IMR-90 (cell line): ENCODE measurements around the gene TRIM62. TPM values are rescaled to one million over a fixed set of nuclear protein-coding genes. Genes with fewer than 3 reads are reported as not detected.

Experiments used
- ATAC-seq: fragments of 200-7000 bp; cut with Tn5 transposase; 2 replicates; pipeline ENCODE4 v1.9.1; 2020; ENCODE audit warnings: low read depth, mild to moderate bottlenecking, moderate library complexity
- BruUV-seq: library from RNA; stranded (reverse); fragments of 400-500 nt; replicated peaks from 2 replicates; lab custom pipeline; 2021; lab: Mats Ljungman, UMichigan
- CTCF ChIA-PET: fragments of 300-600 bp; formaldehyde crosslinking; extraction: SDS; loops from one replicate; lab custom pipeline; 2021; ENCODE audit warnings: antibody characterized with exemption; lab: Yijun Ruan, JAX
- POLR2A ChIA-PET: fragments of 300-600 bp; sonication (Branson Sonifier 250); formaldehyde crosslinking; loops from one replicate; lab custom pipeline; 2022; ENCODE audit warnings: antibody characterized with exemption; ENCODE audit not compliant: unreplicated experiment; lab: Charles Lee
- DNase-seq: peaks from one replicate; pipeline ENCODE4 v3.0.0; 2013
- H2AFZ ChIP-seq: replicated peaks from 2 replicates; pipeline ENCODE3; 2013; ENCODE audit warnings: low read length, mild to moderate bottlenecking; ENCODE audit not compliant: poor library complexity
- H2AK5ac ChIP-seq: 2 replicates; pipeline ENCODE4 v1.6.1; 2013; ENCODE audit warnings: low read depth, low read length, inconsistent platforms
- H2AK9ac ChIP-seq: replicated peaks from 2 replicates; pipeline ENCODE3; 2013; ENCODE audit warnings: mild to moderate bottlenecking, low read depth, low read length, moderate library complexity; ENCODE audit not compliant: poor library complexity
- H2BK120ac ChIP-seq: 2 replicates; pipeline ENCODE4 v1.6.1; 2013; ENCODE audit warnings: low read depth, low read length, inconsistent platforms
- H2BK15ac ChIP-seq: 3 replicates; pipeline ENCODE4 v1.6.1; 2013; ENCODE audit warnings: low read depth, low read length, inconsistent platforms
- H2BK20ac ChIP-seq: 2 replicates; pipeline ENCODE4 v1.6.1; 2013; ENCODE audit warnings: low read depth, mild to moderate bottlenecking, inconsistent platforms, low read length, moderate library complexity
- H2BK5ac ChIP-seq: 2 replicates; pipeline ENCODE4 v1.6.1; 2013; ENCODE audit warnings: mild to moderate bottlenecking, low read depth, low read length, inconsistent platforms; ENCODE audit not compliant: poor library complexity, severe bottlenecking
- H3K14ac ChIP-seq: replicated peaks from 2 replicates; pipeline ENCODE4 v1.6.1; 2013; ENCODE audit warnings: low read depth, low read length, inconsistent platforms
- H3K18ac ChIP-seq: 2 replicates; pipeline ENCODE4 v1.6.1; 2013; ENCODE audit warnings: low read depth, low read length, control low read depth
- H3K23ac ChIP-seq: 2 replicates; pipeline ENCODE4 v1.6.1; 2013; ENCODE audit warnings: low read depth, low read length, inconsistent platforms
- H3K27ac ChIP-seq: 2 replicates; pipeline ENCODE4 v1.5.1; 2013; ENCODE audit warnings: mild to moderate bottlenecking, control low read depth, low read length; ENCODE audit not compliant: insufficient read depth
- H3K27me3 ChIP-seq: 2 replicates; pipeline ENCODE4 v1.6.1; 2013; ENCODE audit warnings: low read length; ENCODE audit not compliant: control insufficient read depth, insufficient read depth
- H3K36me3 ChIP-seq: 2 replicates; pipeline ENCODE4 v1.6.1; 2013; ENCODE audit warnings: low read length, mixed read lengths; ENCODE audit not compliant: control insufficient read depth, insufficient read depth
- H3K4ac ChIP-seq: 2 replicates; pipeline ENCODE4 v1.6.1; 2013; ENCODE audit warnings: low read depth, low read length, inconsistent platforms
- H3K4me1 ChIP-seq: 2 replicates; pipeline ENCODE4 v1.6.1; 2013; ENCODE audit warnings: low read length, mixed read lengths; ENCODE audit not compliant: control insufficient read depth, insufficient read depth
- H3K4me2 ChIP-seq: 2 replicates; pipeline ENCODE4 v1.6.1; 2013; ENCODE audit warnings: low read depth, mild to moderate bottlenecking, control low read depth, low read length, moderate library complexity
- H3K4me3 ChIP-seq: 2 replicates; pipeline ENCODE4 v1.5.1; 2013; ENCODE audit warnings: low read depth, mild to moderate bottlenecking, control low read depth, low read length, moderate library complexity; ENCODE audit not compliant: insufficient read depth
- H3K56ac ChIP-seq: 2 replicates; pipeline ENCODE4 v1.6.1; 2013; ENCODE audit warnings: low read length, inconsistent platforms; ENCODE audit not compliant: insufficient read depth; ENCODE audit errors: extremely low read depth
- H3K79me1 ChIP-seq, 2 experiments: 2 replicates each; pipeline ENCODE4 v1.6.1; 2013; ENCODE audit warnings: low read length in 2 of 2, inconsistent platforms in 1 of 2, low read depth in 1 of 2
- H3K9ac ChIP-seq: 2 replicates; pipeline ENCODE4 v1.6.1; 2013; ENCODE audit warnings: low read depth, low read length, control low read depth
- H3K9me1 ChIP-seq: 2 replicates; pipeline ENCODE4 v1.6.1; 2013; ENCODE audit warnings: low read length, inconsistent platforms; ENCODE audit not compliant: insufficient read depth
- H3K9me3 ChIP-seq: 2 replicates; pipeline ENCODE4 v1.6.1; 2013; ENCODE audit warnings: low read length; ENCODE audit not compliant: control insufficient read depth, insufficient read depth
- H4K20me1 ChIP-seq: 2 replicates; pipeline ENCODE4 v1.6.1; 2013; ENCODE audit warnings: low read length, inconsistent platforms; ENCODE audit not compliant: insufficient read depth
- H4K5ac ChIP-seq: 2 replicates; pipeline ENCODE4 v1.6.1; 2013; ENCODE audit warnings: mild to moderate bottlenecking, low read depth, low read length, control low read depth
- H4K8ac ChIP-seq, 2 experiments: 2 replicates each; pipeline ENCODE4 v1.6.1; 2013; ENCODE audit warnings: low read depth in 2 of 2, low read length in 2 of 2, control low read depth in 1 of 2, inconsistent platforms in 1 of 2
- H4K91ac ChIP-seq: 2 replicates; pipeline ENCODE4 v1.6.1; 2013; ENCODE audit warnings: low read depth, low read length, inconsistent platforms; ENCODE audit not compliant: insufficient read depth
- BHLHE40 ChIP-seq: fragments of 150-350 bp; IDR thresholded peaks from 2 replicates; pipeline ENCODE4 v1.6.1; 2016; ENCODE audit warnings: mild to moderate bottlenecking, low read depth, low read length
- CEBPB ChIP-seq: IDR thresholded peaks from 2 replicates; pipeline ENCODE4 v1.6.1; 2012; ENCODE audit warnings: low read depth, low read length, improper control_type of control experiment
- CHD1 ChIP-seq: IDR thresholded peaks from 2 replicates; pipeline ENCODE4 v1.6.1; 2012; ENCODE audit warnings: low read depth, low read length, improper control_type of control experiment
- FOS ChIP-seq: fragments of 150-350 bp; IDR thresholded peaks from 2 replicates; pipeline ENCODE4 v1.6.1; 2016; ENCODE audit warnings: low read depth, low read length
- MAFK ChIP-seq: IDR thresholded peaks from 2 replicates; pipeline ENCODE4 v1.6.1; 2012; ENCODE audit warnings: low read depth, low read length, improper control_type of control experiment
- MAZ ChIP-seq: IDR thresholded peaks from 2 replicates; pipeline ENCODE4 v1.6.1; 2012; ENCODE audit warnings: low read depth, mild to moderate bottlenecking, low read length, improper control_type of control experiment, moderate library complexity, borderline replicate concordance
- NFE2L2 ChIP-seq: fragments of 150-350 bp; IDR thresholded peaks from 2 replicates; pipeline ENCODE4 v1.6.1; 2016; ENCODE audit warnings: low read depth, mild to moderate bottlenecking, low read length
- POLR2A ChIP-seq: IDR thresholded peaks from 2 replicates; pipeline ENCODE4 v1.6.1; 2012; ENCODE audit warnings: mild to moderate bottlenecking, low read depth, low read length
- RAD21 ChIP-seq: IDR thresholded peaks from 2 replicates; pipeline ENCODE4 v1.6.1; 2012; ENCODE audit warnings: low read length, improper control_type of control experiment
- RCOR1 ChIP-seq: IDR thresholded peaks from 2 replicates; pipeline ENCODE4 v1.6.1; 2012; ENCODE audit warnings: mild to moderate bottlenecking, low read length, improper control_type of control experiment; ENCODE audit not compliant: insufficient replicate concordance
- RFX5 ChIP-seq: IDR thresholded peaks from 2 replicates; pipeline ENCODE4 v1.8.0; 2012; ENCODE audit warnings: low read depth, mild to moderate bottlenecking, low read length, moderate library complexity
- SMC3 ChIP-seq: fragments of 150-350 bp; IDR thresholded peaks from 2 replicates; pipeline ENCODE4 v1.6.1; 2016; ENCODE audit warnings: low read depth, mild to moderate bottlenecking, antibody characterized with exemption, low read length, moderate library complexity
- whole genome bisulfite sequencing, 2 experiments: methylation state at CpG; one replicate each; pipeline versions ENCODE4 v1.1.5 to v1.1.7; 2013; ENCODE audit warnings: missing lambda C conversion rate in 2 of 2; ENCODE audit not compliant: insufficient read length in 1 of 2; ENCODE audit errors: extremely low coverage in 2 of 2; 5-methylcytosine and 5-hydroxymethylcytosine counted together
- dilution Hi-C: fragments of 300-500 bp; cut with HindIII; formaldehyde crosslinking; loops from one replicate; pipeline ENCODE4 v1.14.3; 2018; ENCODE audit warnings: low sequenced_read_pairs; ENCODE audit not compliant: unreplicated experiment
- in situ Hi-C: fragments of 300-500 bp; cut with MboI; formaldehyde crosslinking; loops from 3 replicates; pipeline ENCODE4 v1.14.3; 2019; ENCODE audit warnings: low sequenced_read_pairs, inconsistent platforms, mixed read lengths
- intact Hi-C: fragments of 100-400 bp; cut with micrococcal nuclease; formaldehyde crosslinking; loops from 2 replicates; pipeline ENCODE4 v1.10.0; 2022
- polyA plus RNA-seq, 3 experiments: library from polyadenylated mRNA; depleted of rRNA; stranded (reverse); fragments of >200 nt; gene quantifications; 2 replicates each; pipeline ENCODE4 v1.2.3, GENCODE V29; 2012; ENCODE audit warnings: low replicate concordance in 1 of 3
- total RNA-seq: library from RNA; depleted of rRNA; stranded (reverse); fragments of >200 nt; gene quantifications from 2 replicates; pipeline ENCODE4 v1.2.3, GENCODE V29; 2012
- TF ChIP-seq, protein P1 (sequence below): fragments of 150-350 bp; IDR thresholded peaks from 2 replicates; pipeline ENCODE4 v1.6.1; 2017; ENCODE audit warnings: mild to moderate bottlenecking, antibody characterized with exemption, low read length, low read depth
- TF ChIP-seq, protein P2 (sequence below): conservative IDR thresholded peaks from 2 replicates; pipeline ENCODE4 v1.5.1; 2012; ENCODE audit warnings: mild to moderate bottlenecking, low read depth, low read length, improper control_type of control experiment
- TF ChIP-seq, protein P3 (sequence below): fragments of 150-350 bp; IDR thresholded peaks from 2 replicates; pipeline ENCODE4 v1.6.1; 2016; ENCODE audit warnings: low read depth, mild to moderate bottlenecking, low read length, moderate library complexity, borderline replicate concordance

Gene TRIM62
- total and polyA plus RNA-seq, 2 of the 4 experiments (the other 2 are of a cell fraction), result 3.0 to 11.1 TPM

DNA sequence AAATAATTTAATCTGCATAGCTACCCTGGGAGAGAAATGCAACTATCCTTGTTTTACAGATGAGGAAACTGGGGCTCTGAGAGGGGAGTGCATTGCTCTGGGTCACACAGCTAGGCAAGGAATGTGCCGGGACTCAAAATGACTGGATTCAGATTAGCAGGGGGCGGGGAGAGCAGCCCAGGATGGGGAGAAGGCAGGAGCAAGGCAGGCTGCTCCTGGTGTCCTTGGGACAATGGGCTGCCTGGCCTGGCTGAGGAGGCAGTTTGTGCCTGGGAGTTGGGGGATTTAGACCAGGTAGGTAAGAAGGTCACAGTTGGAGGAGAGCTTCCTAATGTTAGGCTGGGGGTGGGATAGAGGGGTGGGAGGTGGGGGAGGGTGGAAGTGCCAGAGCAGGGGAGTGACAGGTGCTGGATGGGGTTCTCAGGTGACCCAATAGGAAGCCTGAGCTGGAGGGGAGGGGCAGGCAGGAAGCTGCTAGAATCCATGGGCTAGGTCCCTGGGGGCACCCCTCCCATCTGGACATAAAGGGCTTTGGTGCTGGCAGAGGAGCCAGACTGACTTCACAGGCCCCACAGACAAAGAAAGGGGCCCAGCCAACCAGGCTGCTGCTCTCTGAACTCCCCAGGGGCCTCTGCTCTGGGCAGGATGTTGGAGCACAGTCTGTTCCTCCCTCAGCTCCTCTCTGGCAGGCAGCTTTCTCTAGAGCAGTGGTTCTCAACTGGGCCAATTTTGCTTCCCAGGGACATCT is 29.0 kb downstream of the TRIM62 start:
- Histone ChIP-seq H4K91ac (no peak overlapping the region), H4K8ac (no peak overlapping the region), H3K4ac (no peak overlapping the region; the same call in 1 of the 2 replicates), H2BK120ac (no peak overlapping the region), H2BK15ac (no peak overlapping the region), H2BK5ac (no peak overlapping the region), H3K27ac (no peak overlapping the region), H2BK20ac (no peak overlapping the region), H3K14ac (no peak overlapping the region), H2AFZ (no peak overlapping the region), H3K9ac (no peak overlapping the region), H4K5ac (no peak overlapping the region), H2AK5ac (no peak overlapping the region; the same call in 1 of the 2 replicates), H3K9me1 (0 out of 2 replicates have a peak, but pooled peaks cover 12% of the 10 kb centered on the region), H3K27me3 (no peaks in the 10 kb centered on the region), H3K4me2 (no peak overlapping the region), H3K4me3 (no peak overlapping the region), H3K36me3 (peaks cover 21% of the 10 kb centered on the region), H3K18ac (no peak overlapping the region), H4K20me1 (no peaks in the 10 kb centered on the region), H2AK9ac (no peak overlapping the region), H3K23ac (no peak overlapping the region), H3K79me1 (no peaks in the 10 kb centered on the region; a peak in 1 of 4 replicates), H3K56ac (no peak overlapping the region), H3K9me3 (no peaks in the 10 kb centered on the region), H3K4me1 (peaks cover 5% of the 10 kb centered on the region; the same call in 1 of the 2 replicates)
- no TSS peak for BruUV-seq
- dilution Hi-C loops, result no loop called here
- ATAC-seq (peak; percentile 70), DNase-seq (no peak)
- ChIA-PET POLR2A (no interaction called here), CTCF (interaction anchor here (0.7 kb wide), 1 partner anchor 68 kb away, joined by 3 read pairs; no protein-coding TSS in a partner anchor)
- intact Hi-C loops, result no loop called here
- in situ Hi-C loops, result no loop called here
- no CpG with 5 or more reads among the region's 2 CpGs for WGBS, 2 experiments
- TF ChIP-seq MAFK (no peak), RAD21 (no peak), NFE2L2 (no peak), SMC3 (no peak), POLR2A (no peak), RCOR1 (no peak), FOS (no peak), CEBPB (no peak), MAZ (no peak), RFX5 (no peak), CHD1 (no peak), BHLHE40 (no peak)
- TF ChIP-seq, protein P1, sequence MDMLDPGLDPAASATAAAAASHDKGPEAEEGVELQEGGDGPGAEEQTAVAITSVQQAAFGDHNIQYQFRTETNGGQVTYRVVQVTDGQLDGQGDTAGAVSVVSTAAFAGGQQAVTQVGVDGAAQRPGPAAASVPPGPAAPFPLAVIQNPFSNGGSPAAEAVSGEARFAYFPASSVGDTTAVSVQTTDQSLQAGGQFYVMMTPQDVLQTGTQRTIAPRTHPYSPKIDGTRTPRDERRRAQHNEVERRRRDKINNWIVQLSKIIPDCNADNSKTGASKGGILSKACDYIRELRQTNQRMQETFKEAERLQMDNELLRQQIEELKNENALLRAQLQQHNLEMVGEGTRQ, result no peak
- TF ChIP-seq, protein P2, sequence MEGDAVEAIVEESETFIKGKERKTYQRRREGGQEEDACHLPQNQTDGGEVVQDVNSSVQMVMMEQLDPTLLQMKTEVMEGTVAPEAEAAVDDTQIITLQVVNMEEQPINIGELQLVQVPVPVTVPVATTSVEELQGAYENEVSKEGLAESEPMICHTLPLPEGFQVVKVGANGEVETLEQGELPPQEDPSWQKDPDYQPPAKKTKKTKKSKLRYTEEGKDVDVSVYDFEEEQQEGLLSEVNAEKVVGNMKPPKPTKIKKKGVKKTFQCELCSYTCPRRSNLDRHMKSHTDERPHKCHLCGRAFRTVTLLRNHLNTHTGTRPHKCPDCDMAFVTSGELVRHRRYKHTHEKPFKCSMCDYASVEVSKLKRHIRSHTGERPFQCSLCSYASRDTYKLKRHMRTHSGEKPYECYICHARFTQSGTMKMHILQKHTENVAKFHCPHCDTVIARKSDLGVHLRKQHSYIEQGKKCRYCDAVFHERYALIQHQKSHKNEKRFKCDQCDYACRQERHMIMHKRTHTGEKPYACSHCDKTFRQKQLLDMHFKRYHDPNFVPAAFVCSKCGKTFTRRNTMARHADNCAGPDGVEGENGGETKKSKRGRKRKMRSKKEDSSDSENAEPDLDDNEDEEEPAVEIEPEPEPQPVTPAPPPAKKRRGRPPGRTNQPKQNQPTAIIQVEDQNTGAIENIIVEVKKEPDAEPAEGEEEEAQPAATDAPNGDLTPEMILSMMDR, result no peak
- TF ChIP-seq, protein P3, sequence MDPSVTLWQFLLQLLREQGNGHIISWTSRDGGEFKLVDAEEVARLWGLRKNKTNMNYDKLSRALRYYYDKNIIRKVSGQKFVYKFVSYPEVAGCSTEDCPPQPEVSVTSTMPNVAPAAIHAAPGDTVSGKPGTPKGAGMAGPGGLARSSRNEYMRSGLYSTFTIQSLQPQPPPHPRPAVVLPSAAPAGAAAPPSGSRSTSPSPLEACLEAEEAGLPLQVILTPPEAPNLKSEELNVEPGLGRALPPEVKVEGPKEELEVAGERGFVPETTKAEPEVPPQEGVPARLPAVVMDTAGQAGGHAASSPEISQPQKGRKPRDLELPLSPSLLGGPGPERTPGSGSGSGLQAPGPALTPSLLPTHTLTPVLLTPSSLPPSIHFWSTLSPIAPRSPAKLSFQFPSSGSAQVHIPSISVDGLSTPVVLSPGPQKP, result no peak
